SK-N-MC (cell line): ENCODE data around the gene PRR35.
"Not testable (repeated sequence)": the region's sequence is repeated elsewhere in the genome, so short reads cannot be mapped to it uniquely, and the experiment has no call there.

ENCODE experiments used
- DNase-seq: peaks from one replicate; pipeline ENCODE4 v3.0.0-alpha.2; 2011; ENCODE audit warnings: low read depth, low spot score
- H3K27ac ChIP-seq: fragments of 200-600 bp; sonication (generic); 2 replicates; pipeline ENCODE4 v1.5.1; 2016; ENCODE audit warnings: mixed run types
- H3K36me3 ChIP-seq: fragments of 200-600 bp; sonication (generic); 2 replicates; pipeline ENCODE4 v1.6.1; 2017; ENCODE audit warnings: antibody characterized with exemption, low read length, mixed read lengths; ENCODE audit not compliant: insufficient read depth
- H3K4me3 ChIP-seq: fragments of 200-600 bp; sonication (generic); 2 replicates; pipeline ENCODE4 v1.5.1; 2016
- H3K9ac ChIP-seq: fragments of 200-600 bp; sonication (generic); 2 replicates; pipeline ENCODE4 v1.8.0; 2017; ENCODE audit warnings: mixed run types, mixed read lengths; ENCODE audit not compliant: insufficient read length
- H3K9me3 ChIP-seq: fragments of 200-600 bp; sonication (generic); 2 replicates; pipeline ENCODE4 v1.6.1; 2017; ENCODE audit warnings: low read depth, mild to moderate bottlenecking, antibody characterized with exemption, low read length, moderate library complexity, mixed read lengths
- EZH2 ChIP-seq: fragments of 200-600 bp; sonication (generic); IDR thresholded peaks from one replicate; pipeline ENCODE4 v1.6.1; 2017; ENCODE audit warnings: antibody characterized with exemption
- FOXP2 ChIP-seq: optimal IDR thresholded peaks from 2 replicates; pipeline ENCODE3; 2011; ENCODE audit warnings: mild to moderate bottlenecking, moderate library complexity; ENCODE audit not compliant: insufficient read depth; ENCODE audit errors: extremely low read length, control extremely low read depth
- POLR2AphosphoS5 ChIP-seq: IDR thresholded peaks from 2 replicates; pipeline ENCODE4 v1.6.1; 2012; ENCODE audit warnings: mild to moderate bottlenecking, low read depth, low read length, borderline replicate concordance

The PRR35 gene

DNA sequence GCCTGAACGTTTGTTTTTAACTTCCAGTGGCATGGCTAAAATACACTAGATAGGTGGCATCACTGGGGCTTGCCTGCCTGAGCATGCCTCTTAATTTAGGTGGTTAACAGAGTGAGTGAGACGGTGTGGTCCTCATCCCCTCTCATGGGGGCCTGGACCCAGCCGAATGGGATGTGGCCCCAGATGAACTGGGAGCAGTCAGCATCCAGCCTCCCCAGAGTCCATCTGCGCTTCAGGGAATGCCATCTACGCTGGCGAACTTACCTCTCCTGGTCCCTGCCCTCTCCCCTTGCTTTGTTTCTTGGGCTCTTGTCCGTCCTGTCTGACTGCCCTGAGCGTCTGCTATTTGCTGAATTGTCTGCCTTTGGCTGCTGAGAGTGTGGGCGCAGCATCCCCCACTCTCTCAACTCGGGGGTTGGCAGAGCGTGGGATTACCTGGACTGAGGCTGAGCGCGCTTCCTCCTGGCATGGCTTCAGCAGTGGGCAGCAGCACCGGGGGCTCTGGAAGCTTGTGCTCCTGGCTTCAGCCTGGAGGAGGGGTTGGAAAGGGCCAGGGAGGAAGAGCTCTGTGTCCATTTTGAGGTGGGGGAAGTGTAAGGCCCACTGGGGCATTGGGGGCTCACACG, 31.8 kb downstream of the PRR35 start:
- Histone ChIP-seq H3K27ac (no peak overlapping the region), H3K9ac (no peak overlapping the region), H3K4me3 (no peak overlapping the region), H3K36me3 (no peaks in the 10 kb centered on the region), H3K9me3 (no peaks in the 10 kb centered on the region)
- no peak for TF ChIP-seq POLR2AphosphoS5
- TF ChIP-seq FOXP2 = no peak
- no peak for TF ChIP-seq EZH2
- no peak for DNase-seq

DNA sequence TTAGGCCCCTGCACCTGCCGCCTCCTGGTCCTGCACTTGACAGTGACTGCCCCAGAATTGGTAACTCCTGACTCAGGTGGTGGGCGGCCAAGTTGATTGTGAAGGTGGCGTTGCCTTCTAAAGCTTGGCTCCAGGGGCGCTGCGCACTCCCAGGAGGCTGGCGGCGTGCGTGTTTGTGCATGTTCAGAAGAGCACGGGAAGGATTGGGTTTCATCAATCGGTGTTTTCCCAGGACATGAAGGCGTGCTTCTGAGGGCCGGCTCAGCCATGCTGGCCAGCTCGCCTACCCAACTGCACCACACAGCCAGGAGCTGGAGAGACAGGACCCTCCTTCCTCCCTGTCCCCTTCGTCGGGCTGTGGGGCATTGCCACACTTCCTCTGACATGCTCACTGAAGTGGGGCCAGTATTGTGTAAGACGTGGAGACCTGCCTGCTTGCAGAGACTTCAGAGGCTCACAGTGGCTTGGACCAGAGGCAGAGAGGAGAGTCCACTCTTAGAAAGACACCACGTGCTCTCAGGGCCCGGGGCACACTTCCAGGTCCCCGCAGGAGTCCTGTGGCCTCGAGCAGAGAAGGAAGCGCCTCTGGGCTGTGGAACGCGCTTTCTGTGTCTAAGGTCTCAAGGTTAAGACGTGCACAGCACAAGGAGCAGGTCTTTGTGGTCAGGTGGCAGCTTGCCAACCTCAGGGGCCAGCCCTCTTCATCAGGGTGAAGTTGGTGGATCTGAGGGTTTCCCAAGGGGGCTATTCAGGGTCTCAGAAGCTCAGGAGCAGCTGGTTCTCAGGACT, 32.5 kb downstream of the PRR35 start:
- H3K27ac ChIP-seq = no peak overlapping the region
- no peak for TF ChIP-seq POLR2AphosphoS5
- TF ChIP-seq FOXP2 = no peak
- TF ChIP-seq EZH2 = no peak
- no peaks in the 10 kb centered on the region for H3K9me3 ChIP-seq
- no peak for DNase-seq
- H3K36me3 ChIP-seq = no peaks in the 10 kb centered on the region
- no peak overlapping the region for H3K9ac ChIP-seq
- no peak overlapping the region for H3K4me3 ChIP-seq

DNA sequence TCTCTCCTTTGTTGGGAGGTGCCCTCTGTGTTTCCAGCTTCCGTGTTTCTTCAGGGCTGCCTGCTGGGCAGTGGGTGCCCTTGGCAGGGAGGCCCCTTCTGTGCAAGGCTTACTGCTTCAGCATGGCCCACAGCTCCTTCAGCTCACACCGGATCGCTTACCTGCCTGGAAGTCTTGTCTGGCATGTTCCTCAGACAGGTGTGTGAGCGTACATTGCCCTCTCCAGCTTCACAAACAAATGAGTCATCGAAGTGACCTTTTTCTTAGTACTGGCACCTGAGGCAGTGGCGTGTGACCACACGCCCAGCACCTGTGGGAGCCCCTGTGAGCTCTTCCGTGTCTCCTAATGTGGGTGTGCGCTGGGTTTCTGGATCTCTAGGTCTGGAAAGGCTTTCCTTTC, 33.2 kb downstream of the PRR35 start:
- Histone ChIP-seq H3K9ac (no peak overlapping the region), H3K4me3 (no peak overlapping the region), H3K27ac (no peak overlapping the region), H3K9me3 (no peaks in the 10 kb centered on the region), H3K36me3 (no peaks in the 10 kb centered on the region)
- TF ChIP-seq POLR2AphosphoS5 (no peak), EZH2 (no peak), FOXP2 (no peak)
- no peak for DNase-seq

DNA sequence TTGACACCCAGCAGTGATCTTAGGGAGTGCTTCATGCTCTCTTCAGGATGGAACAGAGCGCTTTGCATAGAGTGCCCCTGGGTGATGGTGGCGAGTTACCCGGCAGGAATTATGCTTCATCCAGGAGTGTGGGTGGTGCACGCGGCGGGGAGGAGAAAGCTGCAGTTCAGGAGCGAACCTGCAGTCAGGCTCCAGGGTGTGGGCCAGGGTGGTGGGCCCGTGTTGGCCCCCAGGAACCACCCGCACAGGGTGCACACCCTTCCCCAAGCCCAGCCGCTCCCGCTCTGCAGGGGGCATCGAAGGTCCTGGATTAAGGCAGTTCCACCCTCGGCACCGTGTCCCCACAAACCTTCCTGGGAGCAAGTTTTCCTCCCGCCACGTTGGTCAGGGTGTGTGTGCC, 33.6 kb downstream of the PRR35 start:
- Histone ChIP-seq H3K27ac (no peak overlapping the region), H3K9ac (no peak overlapping the region), H3K4me3 (no peak overlapping the region), H3K36me3 (no peaks in the 10 kb centered on the region), H3K9me3 (no peaks in the 10 kb centered on the region)
- DNase-seq = no peak
- TF ChIP-seq EZH2 (no peak), FOXP2 (no peak), POLR2AphosphoS5 (no peak)

DNA sequence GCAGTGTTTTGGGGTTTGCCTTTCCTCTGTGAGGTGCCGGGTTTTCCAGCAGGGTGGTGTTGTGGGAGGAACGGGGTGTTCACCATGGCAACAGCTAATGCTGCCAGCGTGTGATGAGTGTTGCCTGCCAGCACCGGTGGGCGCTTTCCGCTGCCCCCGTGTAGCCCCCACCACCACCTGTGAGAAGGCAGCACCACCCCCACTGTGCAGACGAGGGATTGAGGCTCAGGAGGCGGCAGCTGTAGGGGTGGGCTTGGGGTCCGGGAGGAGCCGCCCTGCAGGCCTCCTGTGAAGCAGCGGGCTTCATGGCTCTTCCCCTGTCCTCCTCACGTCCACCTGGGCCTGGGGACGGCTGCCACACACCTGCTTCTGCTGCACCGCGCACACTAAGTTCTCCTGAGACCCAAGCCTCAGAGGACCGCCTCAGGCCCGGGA, 34.9 kb downstream of the PRR35 start:
- Histone ChIP-seq H3K27ac (no peak overlapping the region), H3K9ac (no peak overlapping the region), H3K9me3 (no peaks in the 10 kb centered on the region), H3K36me3 (no peaks in the 10 kb centered on the region), H3K4me3 (no peak overlapping the region)
- no peak for DNase-seq
- TF ChIP-seq POLR2AphosphoS5 = no peak
- no peak for TF ChIP-seq FOXP2
- TF ChIP-seq EZH2 = no peak

DNA sequence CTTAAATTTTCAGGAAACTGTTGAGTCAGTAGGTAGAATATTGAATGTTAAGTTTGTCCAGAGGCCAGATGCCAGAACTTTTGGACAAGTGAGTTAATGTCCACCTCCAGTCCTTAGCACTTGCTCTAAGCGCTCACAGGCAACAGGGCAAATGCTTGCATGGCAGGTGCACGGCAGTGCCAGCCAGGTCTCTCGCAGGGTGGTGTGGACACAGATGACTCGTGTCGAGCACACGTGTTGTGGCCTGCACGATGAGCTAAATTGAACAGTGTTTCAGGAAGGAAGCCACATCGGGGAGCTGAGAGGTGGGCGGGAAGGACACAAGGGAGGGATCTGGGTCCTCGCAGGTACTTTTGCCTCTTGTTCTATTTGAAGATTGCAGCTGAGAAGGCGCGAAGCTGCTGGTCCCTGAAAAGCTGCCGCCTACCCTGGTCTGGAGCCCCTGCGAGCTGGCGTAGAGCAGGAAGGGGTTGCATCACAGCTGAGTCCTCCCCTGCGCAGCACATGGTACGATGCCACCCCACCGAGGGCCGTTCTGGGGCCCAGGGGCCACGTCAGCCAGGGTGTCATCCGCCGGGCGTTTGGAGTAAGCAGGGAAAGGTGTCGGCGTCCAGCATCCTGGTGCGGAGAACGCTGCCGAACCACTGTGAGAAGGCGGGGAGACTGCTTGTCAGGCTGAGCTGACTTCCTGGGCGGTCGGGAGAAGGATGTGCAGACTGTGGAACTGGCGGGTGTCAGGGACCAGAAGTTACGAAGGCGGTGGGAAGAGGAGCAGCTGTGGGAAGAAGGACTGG, 35.9 kb downstream of the PRR35 start:
- no peak overlapping the region for H3K27ac ChIP-seq
- H3K9ac ChIP-seq = no peak overlapping the region
- no peaks in the 10 kb centered on the region for H3K9me3 ChIP-seq
- no peaks in the 10 kb centered on the region for H3K36me3 ChIP-seq
- no peak for DNase-seq
- no peak overlapping the region for H3K4me3 ChIP-seq
- TF ChIP-seq POLR2AphosphoS5 = no peak
- no peak for TF ChIP-seq FOXP2
- TF ChIP-seq EZH2 = no peak

DNA sequence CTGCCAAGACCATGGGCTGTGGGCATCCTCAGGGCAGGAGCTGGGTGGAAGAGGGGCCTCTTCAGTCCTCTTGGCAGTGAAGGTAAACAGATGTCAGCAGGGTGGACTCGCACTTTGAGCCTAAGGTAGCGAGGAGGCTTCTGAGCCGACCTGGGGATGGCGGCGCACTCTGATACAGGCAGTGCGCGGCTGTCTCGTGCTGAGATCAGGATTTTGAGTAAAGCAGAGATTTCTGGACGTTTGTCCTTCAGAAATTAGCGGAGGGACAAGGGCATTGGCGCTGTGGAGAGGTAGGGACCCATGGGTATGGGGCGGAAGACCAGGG, 36.5 kb downstream of the PRR35 start:
- H3K9ac ChIP-seq = no peak overlapping the region
- no peak overlapping the region for H3K27ac ChIP-seq
- TF ChIP-seq EZH2 = no peak
- TF ChIP-seq POLR2AphosphoS5 = no peak
- TF ChIP-seq FOXP2 = no peak
- H3K9me3 ChIP-seq = no peaks in the 10 kb centered on the region
- H3K4me3 ChIP-seq = no peak overlapping the region
- no peak for DNase-seq
- H3K36me3 ChIP-seq = no peaks in the 10 kb centered on the region

DNA sequence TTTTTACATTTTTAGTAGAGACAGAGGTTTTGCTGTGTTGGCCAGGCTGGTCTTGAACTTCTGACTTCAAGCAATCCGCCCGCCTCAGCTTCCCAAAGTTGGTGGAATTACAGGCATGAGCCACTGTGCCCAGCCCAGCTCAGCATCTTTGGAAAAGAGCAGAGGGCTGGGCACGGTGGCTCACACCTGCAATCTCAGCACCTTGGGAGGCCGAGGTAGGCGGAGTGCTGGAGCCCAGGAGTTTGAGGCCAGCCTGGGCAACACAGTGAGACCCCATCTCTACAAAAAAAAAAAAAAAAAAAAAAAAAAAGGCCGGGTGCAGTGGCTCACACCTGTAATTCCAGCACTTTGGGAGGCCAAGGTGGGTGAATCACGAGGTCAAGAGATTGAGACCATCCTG, 37.5 kb downstream of the PRR35 start:
- not testable (repeated sequence) for H3K9ac ChIP-seq, H3K27ac ChIP-seq, H3K36me3 ChIP-seq, DNase-seq, H3K4me3 ChIP-seq, H3K9me3 ChIP-seq
